GM23248 (cell line): Measurements from ENCODE around the gene KCNH5. TPM values are rescaled to one million over a fixed set of nuclear protein-coding genes. Genes with fewer than 3 reads are reported as not detected.

Source experiments
- DNase-seq: peaks from one replicate; pipeline ENCODE4 v3.0.0-alpha.2; 2015
- H2AFZ ChIP-seq: fragments of 200-600 bp; sonication (generic); 2 replicates; pipeline ENCODE4 v1.6.1; 2016; ENCODE audit warnings: antibody characterized with exemption
- H3F3A ChIP-seq: fragments of 200-600 bp; sonication (generic); 2 replicates; pipeline ENCODE4 v1.6.1; 2016; ENCODE audit warnings: mild to moderate bottlenecking, antibody characterized with exemption, mixed run types; ENCODE audit not compliant: insufficient read depth
- H3K27ac ChIP-seq: fragments of 200-600 bp; sonication (generic); 2 replicates; pipeline ENCODE4 v1.5.1; 2016; ENCODE audit warnings: mild to moderate bottlenecking
- H3K27me3 ChIP-seq: fragments of 200-600 bp; sonication (generic); replicated peaks from 2 replicates; pipeline ENCODE4 v1.6.1; 2016; ENCODE audit warnings: mild to moderate bottlenecking; ENCODE audit not compliant: insufficient read depth
- H3K36me3 ChIP-seq: fragments of 200-600 bp; sonication (generic); 2 replicates; pipeline ENCODE4 v1.6.1; 2016; ENCODE audit warnings: low read depth, mild to moderate bottlenecking
- H3K4me1 ChIP-seq: fragments of 200-600 bp; sonication (generic); 2 replicates; pipeline ENCODE4 v1.6.1; 2016; ENCODE audit warnings: mild to moderate bottlenecking; ENCODE audit not compliant: insufficient read depth
- H3K4me2 ChIP-seq: fragments of 200-600 bp; sonication (generic); one replicate; pipeline ENCODE4 v1.6.1; 2016; ENCODE audit warnings: mild to moderate bottlenecking; ENCODE audit not compliant: unreplicated experiment
- H3K4me3 ChIP-seq: fragments of 200-600 bp; sonication (generic); 2 replicates; pipeline ENCODE4 v1.5.1; 2016; ENCODE audit warnings: mild to moderate bottlenecking
- H3K79me2 ChIP-seq: fragments of 200-600 bp; sonication (generic); 2 replicates; pipeline ENCODE4 v1.6.1; 2016; ENCODE audit warnings: mild to moderate bottlenecking; ENCODE audit not compliant: insufficient read depth
- H3K9ac ChIP-seq: fragments of 200-600 bp; sonication (generic); 2 replicates; pipeline ENCODE4 v1.6.1; 2016; ENCODE audit warnings: mild to moderate bottlenecking
- H3K9me2 ChIP-seq: fragments of 200-600 bp; sonication (generic); 2 replicates; pipeline ENCODE4 v1.6.1; 2016; ENCODE audit warnings: mixed run types, mild to moderate bottlenecking, moderate library complexity; ENCODE audit not compliant: insufficient read depth
- H3K9me3 ChIP-seq: fragments of 200-600 bp; sonication (generic); one replicate; pipeline ENCODE4 v1.6.1; 2017; ENCODE audit warnings: low read depth
- H4K20me1 ChIP-seq: fragments of 200-600 bp; sonication (generic); 2 replicates; pipeline ENCODE4 v1.6.0; 2016; ENCODE audit not compliant: insufficient read depth
- EZH2 ChIP-seq: fragments of 200-600 bp; sonication (generic); IDR thresholded peaks from 2 replicates; pipeline ENCODE4 v1.6.1; 2018; ENCODE audit warnings: antibody characterized with exemption, mild to moderate bottlenecking; ENCODE audit not compliant: insufficient read depth, poor library complexity, severe bottlenecking
- EZH2phosphoT487 ChIP-seq: fragments of 200-600 bp; sonication (generic); IDR thresholded peaks from 2 replicates; pipeline ENCODE4 v1.6.1; 2018; ENCODE audit warnings: antibody characterized with exemption, moderate library complexity, mild to moderate bottlenecking, low read depth; ENCODE audit not compliant: insufficient read depth
- WGBS, 2 experiments: methylation state at CpG; one replicate each; pipeline ENCODE4 v1.1.6; 2015 to 2017; ENCODE audit warnings: low lambda C conversion rate in 2 of 2, low coverage in 1 of 2; ENCODE audit errors: missing lambda C conversion rate in 2 of 2; 5-methylcytosine and 5-hydroxymethylcytosine counted together
- in situ Hi-C: fragments of 300-500 bp; cut with MboI; formaldehyde crosslinking; loops from 2 replicates; pipeline ENCODE4 v1.15.0; 2020
- polyA plus RNA-seq: library from polyadenylated mRNA; unstranded; fragments of >200 nt; fragmentation: Nextera tagmentation; extraction: Ambion mirVana; gene quantifications from 2 replicates; pipeline ENCODE4 v1.2.1, GENCODE V29; 2016
- total RNA-seq: library from RNA; depleted of rRNA; stranded (reverse); fragments of >200 nt; shearing (Covaris generic); gene quantifications from 2 replicates; pipeline ENCODE4 v1.2.3, GENCODE V29; 2014; rRNA removed

The KCNH5 gene
- total and polyA plus RNA-seq, 2 experiments from 2014 or later = not detected

- Histone ChIP-seq H3K79me2 (no peaks in the 10 kb centered on the region), H3K27me3 (no peaks in the 10 kb centered on the region), H3K27ac (no peak overlapping the region), H3K4me3 (no peak overlapping the region), H2AFZ (no peak overlapping the region), H3F3A (no peaks in the 10 kb centered on the region), H3K4me2 (no peak overlapping the region), H3K9ac (no peak overlapping the region), H3K36me3 (no peaks in the 10 kb centered on the region), H3K9me2 (no peaks in the 10 kb centered on the region), H3K9me3 (no peaks in the 10 kb centered on the region), H3K4me1 (no peaks in the 10 kb centered on the region), H4K20me1 (no peaks in the 10 kb centered on the region)
- WGBS, 2 experiments = 36 to 40% methylated on average over 1 of the region's 1 CpG
- no peak for DNase-seq
- in situ Hi-C loops = no loop called here
- TF ChIP-seq EZH2 (no peak), EZH2phosphoT487 (no peak)
Measured at GRCh38 chr14:62661818-62662217, 383.4 kb downstream of the KCNH5 start.

- no peak overlapping the region for H3K9ac ChIP-seq
- 53 to 63% methylated on average over 2 of the region's 2 CpGs for WGBS, 2 experiments
- no peak overlapping the region for H3K27ac ChIP-seq
- H3K9me3 ChIP-seq = no peaks in the 10 kb centered on the region
- in situ Hi-C loops = no loop called here
- no peaks in the 10 kb centered on the region for H4K20me1 ChIP-seq
- no peak for TF ChIP-seq EZH2phosphoT487
- no peak for TF ChIP-seq EZH2
- no peaks in the 10 kb centered on the region for H3K4me1 ChIP-seq
- DNase-seq = no peak
- no peaks in the 10 kb centered on the region for H3K36me3 ChIP-seq
- no peaks in the 10 kb centered on the region for H3K9me2 ChIP-seq
- H3K4me2 ChIP-seq = no peak overlapping the region
- H2AFZ ChIP-seq = no peak overlapping the region
- H3K4me3 ChIP-seq = no peak overlapping the region
- no peaks in the 10 kb centered on the region for H3K27me3 ChIP-seq
- H3F3A ChIP-seq = no peaks in the 10 kb centered on the region
- no peaks in the 10 kb centered on the region for H3K79me2 ChIP-seq
Measured at GRCh38 chr14:62658631-62659030, 386.6 kb downstream of the KCNH5 start.

- Histone ChIP-seq H3K4me3 (no peak overlapping the region), H3K36me3 (no peaks in the 10 kb centered on the region), H3K4me2 (no peak overlapping the region), H3K27me3 (no peaks in the 10 kb centered on the region), H4K20me1 (no peaks in the 10 kb centered on the region), H3F3A (no peaks in the 10 kb centered on the region), H3K4me1 (no peaks in the 10 kb centered on the region), H3K9me2 (no peaks in the 10 kb centered on the region), H3K9me3 (no peaks in the 10 kb centered on the region), H3K79me2 (no peaks in the 10 kb centered on the region), H3K27ac (no peak overlapping the region), H3K9ac (no peak overlapping the region), H2AFZ (no peak overlapping the region)
- TF ChIP-seq EZH2 (no peak), EZH2phosphoT487 (no peak)
- in situ Hi-C loops = no loop called here
- no peak for DNase-seq
- 13 to 20% methylated on average over 2 of the region's 2 CpGs for WGBS, 2 experiments
Measured at GRCh38 chr14:62657376-62657775, 387.9 kb downstream of the KCNH5 start.

GRCh38 chr14:62655166-62655565 is 390.1 kb downstream of the KCNH5 start:
- TF ChIP-seq EZH2phosphoT487 = no peak
- no peak for TF ChIP-seq EZH2
- Histone ChIP-seq H3K4me2 (no peak overlapping the region), H3F3A (no peaks in the 10 kb centered on the region), H3K79me2 (no peaks in the 10 kb centered on the region), H3K9me3 (no peaks in the 10 kb centered on the region), H4K20me1 (no peaks in the 10 kb centered on the region), H3K36me3 (no peaks in the 10 kb centered on the region), H2AFZ (no peak overlapping the region), H3K4me1 (no peaks in the 10 kb centered on the region), H3K9ac (no peak overlapping the region), H3K27ac (no peak overlapping the region), H3K9me2 (no peaks in the 10 kb centered on the region), H3K4me3 (no peak overlapping the region), H3K27me3 (no peaks in the 10 kb centered on the region)
- in situ Hi-C loops = no loop called here
- DNase-seq = no peak
- WGBS, 2 experiments = 2 to 4% methylated on average over 4 of the region's 4 CpGs

- H3K9ac ChIP-seq = no peak overlapping the region
- DNase-seq = no peak
Measured at GRCh38 chr14:62654641-62655040, 390.6 kb downstream of the KCNH5 start.

More at GRCh38 chr14:62654641-62655040, 390.6 kb downstream of the KCNH5 start:
- no peaks in the 10 kb centered on the region for H3F3A ChIP-seq
- no peaks in the 10 kb centered on the region for H3K36me3 ChIP-seq
- no peak overlapping the region for H3K27ac ChIP-seq
- 9 to 11% methylated on average over 5 of the region's 5 CpGs for WGBS, 2 experiments
- H4K20me1 ChIP-seq = no peaks in the 10 kb centered on the region
- no peak overlapping the region for H2AFZ ChIP-seq
- no peak overlapping the region for H3K4me2 ChIP-seq
- H3K9me2 ChIP-seq = no peaks in the 10 kb centered on the region
- H3K9me3 ChIP-seq = no peaks in the 10 kb centered on the region
- H3K27me3 ChIP-seq = no peaks in the 10 kb centered on the region
- H3K4me1 ChIP-seq = no peaks in the 10 kb centered on the region
- in situ Hi-C loops = no loop called here
- TF ChIP-seq EZH2phosphoT487 (no peak), EZH2 (no peak)
- H3K79me2 ChIP-seq = no peaks in the 10 kb centered on the region
- H3K4me3 ChIP-seq = no peak overlapping the region

Other genes with a start within 250 kb of the KCNH5 start
- 1.2 and 1.6 TPM in 2 replicates for gene RHOJ, start 159.0 kb upstream of the KCNH5 start, total RNA-seq
- gene RHOJ, start 159.0 kb upstream of the KCNH5 start, polyA plus RNA-seq = 2.2 and 3.0 TPM in 2 replicates